Pancreas (tissue), 10 donors: ENCODE measurements around the gene FHIT. TPM values are rescaled to one million over a fixed set of nuclear protein-coding genes. Genes with fewer than 3 reads are reported as not detected.

ENCODE experiments used
- ATAC-seq, 4 donors: fragments of 200-7000 bp; cut with Tn5 transposase; one replicate each; pipeline versions ENCODE4 v1.8.0 to v1.9.1; 2020; ENCODE audit warnings: mild to moderate bottlenecking in 4 of 4, moderate library complexity in 4 of 4
- DNase-seq, 6 donors: peaks; one replicate each; pipeline ENCODE4 v3.0.0-alpha.2; 2020
- FAIRE-seq: peaks from 2 replicates; lab custom pipeline; 2012; peaks lifted over from hg19 to GRCh38; lab: Jason Lieb, UNC
- H3K27ac ChIP-seq, 4 donors: fragments of 200-600 bp; sonication (generic); 1 replicate in 3 of 4; 2 replicates in 1 of 4; pipeline versions ENCODE4 v1.5.0 to v1.8.0; 2020
- H3K27me3 ChIP-seq, 4 donors: fragments of 200-600 bp; one replicate each; pipeline ENCODE4 v1.8.0; 2021
- H3K36me3 ChIP-seq, 3 donors: fragments of 200-600 bp; sonication (generic) in 1 of 3; one replicate each; pipeline versions ENCODE4 v1.5.0 to v1.8.0; 2020 to 2021
- H3K4me1 ChIP-seq, 3 donors: fragments of 200-600 bp; one replicate each; pipeline ENCODE4 v1.8.0; 2021
- H3K4me3 ChIP-seq, 4 donors: fragments of 200-600 bp; sonication (generic) in 2 of 4; one replicate each; pipeline versions ENCODE4 v1.5.0 to v1.8.0; 2020 to 2021
- H3K9me3 ChIP-seq, 4 donors: fragments of 200-600 bp; one replicate each; pipeline ENCODE4 v1.8.0; 2021
- CTCF ChIP-seq, 4 donors: fragments of 200-600 bp; sonication (generic) in 3 of 4; IDR thresholded peaks; one replicate each; pipeline versions ENCODE4 v1.5.0 to v1.8.0; 2021; ENCODE audit warnings: antibody characterized with exemption in 4 of 4
- WGBS, 2 donors: extraction: QIAGEN DNeasy Blood & Tissue Kit; methylation state at CpG; one replicate each; pipeline ENCODE4 v1.1.7; 2013; 5-methylcytosine and 5-hydroxymethylcytosine counted together
- intact Hi-C, 3 donors: fragments of 100-400 bp; cut with DNase I; formaldehyde crosslinking; loops; one replicate each; pipeline versions ENCODE4 v1.11.1 to v1.14.2; 2022
- polyA plus RNA-seq, 2 donors: library from polyadenylated mRNA; stranded (reverse); fragments of 200-250 nt; gene quantifications; one replicate each; pipeline ENCODE4 v1.2.3, GENCODE V29; 2013
- total RNA-seq, 6 donors: library from RNA; stranded (reverse); fragmentation: NEBNext Ultra II Directional in 4 of 6; extraction: Animal tissue kit (Norgen Biotek cat#: 25700) in 4 of 6; gene quantifications; one replicate each; pipeline versions ENCODE4 v1.2.1 to v1.2.4, GENCODE V29; 2021 to 2023
- donor health status: healthy with polysubstance abuse.
- donor health status: DM: no; HTN: no; CAD: no; lungs with moderate emphysema.
- donor health status: DM: no; HTN: no; CAD: no.
- donor health status: control.
- donor health status: control.
- donor health status: Bipolar disorder and iron deficiency.
- donor health status: DM: yes; HTN: yes; CAD: no.
- donor health status: DM: no; HTN: no; CAD: no.
- donor health status: DM: no; HTN: no; CAD: no.
- donor health status: DM: yes; HTN: yes; CAD: no.

FHIT gene
- total and polyA plus RNA-seq, 8 donors: 4.8 to 15.7 (median 8.0) TPM

- intact Hi-C loops: no loop called here
- H3K9me3 ChIP-seq: no peaks in the 10 kb centered on the region
- no peaks in the 10 kb centered on the region for H3K4me1 ChIP-seq
- no peak overlapping the region for H3K4me3 ChIP-seq
- no peak overlapping the region for H3K27ac ChIP-seq
- no peak for ATAC-seq
- DNase-seq: no peak
- FAIRE-seq: no peak
- WGBS, 2 donors: 78 to 82% methylated on average over 6 of the region's 6 CpGs
- no peak for TF ChIP-seq CTCF (IDR thresholded peaks at IDR 0.05)
- no peaks in the 10 kb centered on the region for H3K36me3 ChIP-seq
- no peaks in the 10 kb centered on the region for H3K27me3 ChIP-seq
Observed at GRCh38 chr3:61269435-61269834, 18.2 kb upstream of the FHIT start.

- no peaks in the 10 kb centered on the region for H3K27me3 ChIP-seq
- no peak overlapping the region for H3K4me3 ChIP-seq
- ATAC-seq (no peak), FAIRE-seq (no peak), DNase-seq (no peak)
- WGBS, 2 donors: 76 to 79% methylated on average over 2 of the region's 2 CpGs
- H3K27ac ChIP-seq: no peak overlapping the region
- TF ChIP-seq CTCF (IDR thresholded peaks at IDR 0.05): no peak
- no peaks in the 10 kb centered on the region for H3K9me3 ChIP-seq
- intact Hi-C loops: no loop called here
- no peaks in the 10 kb centered on the region for H3K4me1 ChIP-seq
- H3K36me3 ChIP-seq: no peaks in the 10 kb centered on the region
Observed at GRCh38 chr3:61268644-61269043, 17.4 kb upstream of the FHIT start.

- WGBS, 2 donors: 89 to 91% methylated on average over 2 of the region's 2 CpGs
- FAIRE-seq (no peak), DNase-seq (no peak), ATAC-seq (no peak)
- Histone ChIP-seq H3K36me3 (no peaks in the 10 kb centered on the region), H3K27me3 (no peaks in the 10 kb centered on the region), H3K9me3 (no peaks in the 10 kb centered on the region), H3K4me3 (no peak overlapping the region), H3K4me1 (no peaks in the 10 kb centered on the region), H3K27ac (no peak overlapping the region)
- TF ChIP-seq CTCF (IDR thresholded peaks at IDR 0.05): no peak
- intact Hi-C loops: no loop called here
Observed at GRCh38 chr3:61264281-61264680, 13.0 kb upstream of the FHIT start.

- no peak for FAIRE-seq
Observed at GRCh38 chr3:61257148-61257547, 5.9 kb upstream of the FHIT start.

More at GRCh38 chr3:61257148-61257547, 5.9 kb upstream of the FHIT start:
- intact Hi-C loops: no loop called here
- Histone ChIP-seq H3K4me1 (peaks cover 0 to 7% (median 4%) of the 10 kb centered on the region in 3 donors), H3K27me3 (no peaks in the 10 kb centered on the region), H3K36me3 (no peaks in the 10 kb centered on the region), H3K9me3 (no peaks in the 10 kb centered on the region), H3K27ac (no peak overlapping the region), H3K4me3 (no peak overlapping the region)
- ATAC-seq: no peak
- 86 to 94% methylated on average over 1 of the region's 1 CpG for WGBS, 2 donors
- TF ChIP-seq CTCF (IDR thresholded peaks at IDR 0.05): no peak
- DNase-seq: no peak
